HG03039 (cell line): ENCODE results near the gene SUCLA2.
"Not testable (repeated sequence)": the region's sequence is repeated elsewhere in the genome, so short reads cannot be mapped to it uniquely, and the experiment has no call there.

Experiments
- ATAC-seq: cut with Tn5 transposase; IDR thresholded peaks from one replicate; pipeline ENCODE4 v1.9.1; 2021; ENCODE audit warnings: mild to moderate bottlenecking, moderate library complexity; ENCODE audit not compliant: unreplicated experiment

Gene SUCLA2

GRCh38 chr13:48001114-48001881, at the start of gene SUCLA2:
TSS of gene SUCLA2 (minus strand) at chr13:48001273. CDS start at chr13:48001269, 4 bp downstream.
- ATAC-seq: peak; percentile 98

- ATAC-seq: no peak
Measured at GRCh38 chr13:48050550-48050949, 49.5 kb upstream of the SUCLA2 start.

- ATAC-seq: no peak
Measured at GRCh38 chr13:48043789-48044503, 42.9 kb upstream of the SUCLA2 start.

GRCh38 chr13:48042894-48043293, 41.8 kb upstream of the SUCLA2 start:
- ATAC-seq: no peak

- no peak for ATAC-seq
Measured at GRCh38 chr13:48040896-48041295, 39.8 kb upstream of the SUCLA2 start.

- no peak for ATAC-seq
Measured at GRCh38 chr13:48040049-48040448, 39.0 kb upstream of the SUCLA2 start.

- no peak for ATAC-seq
Measured at GRCh38 chr13:48038761-48039160, 37.7 kb upstream of the SUCLA2 start.

- peak; percentile 89 for ATAC-seq
Measured at GRCh38 chr13:48037346-48038173, 36.5 kb upstream of the SUCLA2 start, which contains the start of gene NUDT15. TSS of gene NUDT15 (plus strand) at chr13:48037726. CDS start at chr13:48037747, 21 bp downstream.

- no peak for ATAC-seq
Measured at GRCh38 chr13:48029859-48030258, 28.8 kb upstream of the SUCLA2 start.

- ATAC-seq: no peak
Measured at GRCh38 chr13:48028066-48028465, 27.0 kb upstream of the SUCLA2 start.

- ATAC-seq: no peak
Measured at GRCh38 chr13:48019796-48020195, 18.7 kb upstream of the SUCLA2 start.

GRCh38 chr13:48018637-48019036, 17.6 kb upstream of the SUCLA2 start:
- no peak for ATAC-seq

- ATAC-seq: no peak
Measured at GRCh38 chr13:48014359-48014758, 13.3 kb upstream of the SUCLA2 start.

GRCh38 chr13:48012668-48013067, 11.6 kb upstream of the SUCLA2 start:
- ATAC-seq: no peak

GRCh38 chr13:48010698-48011097, 9.6 kb upstream of the SUCLA2 start:
- ATAC-seq: no peak

- no peak for ATAC-seq
Measured at GRCh38 chr13:48009284-48009683, 8.2 kb upstream of the SUCLA2 start.

GRCh38 chr13:48006396-48006795, 5.3 kb upstream of the SUCLA2 start:
- ATAC-seq: no peak

GRCh38 chr13:48004201-48004600, 3.1 kb upstream of the SUCLA2 start:
- ATAC-seq: no peak

GRCh38 chr13:48001999-48002398, 926 bp upstream of the SUCLA2 start:
- ATAC-seq: not testable (repeated sequence)

GRCh38 chr13:48000559-48001113, 437 bp downstream of the SUCLA2 start:
- ATAC-seq: peak; percentile 28

GRCh38 chr13:47999973-48000372, 1.1 kb downstream of the SUCLA2 start:
- ATAC-seq: no peak
